GM12875 (cell line): ENCODE measurements around the gene RELT.

ENCODE experiments used
- H3K4me3 ChIP-seq: one replicate; pipeline ENCODE4 v1.5.1; 2011; ENCODE audit warnings: low read depth, low read length, control low read depth
- TF ChIP-seq, protein P1 (sequence below): IDR thresholded peaks from 2 replicates; pipeline ENCODE4 v1.5.1; 2011; ENCODE audit warnings: low read depth, mild to moderate bottlenecking, control low read depth, inconsistent platforms, low read length, moderate library complexity, borderline replicate concordance; ENCODE audit not compliant: insufficient read depth

The RELT gene

GRCh38 chr11:73415854-73416615 lies 39.8 kb downstream of the RELT start:
- TF ChIP-seq, protein P1, sequence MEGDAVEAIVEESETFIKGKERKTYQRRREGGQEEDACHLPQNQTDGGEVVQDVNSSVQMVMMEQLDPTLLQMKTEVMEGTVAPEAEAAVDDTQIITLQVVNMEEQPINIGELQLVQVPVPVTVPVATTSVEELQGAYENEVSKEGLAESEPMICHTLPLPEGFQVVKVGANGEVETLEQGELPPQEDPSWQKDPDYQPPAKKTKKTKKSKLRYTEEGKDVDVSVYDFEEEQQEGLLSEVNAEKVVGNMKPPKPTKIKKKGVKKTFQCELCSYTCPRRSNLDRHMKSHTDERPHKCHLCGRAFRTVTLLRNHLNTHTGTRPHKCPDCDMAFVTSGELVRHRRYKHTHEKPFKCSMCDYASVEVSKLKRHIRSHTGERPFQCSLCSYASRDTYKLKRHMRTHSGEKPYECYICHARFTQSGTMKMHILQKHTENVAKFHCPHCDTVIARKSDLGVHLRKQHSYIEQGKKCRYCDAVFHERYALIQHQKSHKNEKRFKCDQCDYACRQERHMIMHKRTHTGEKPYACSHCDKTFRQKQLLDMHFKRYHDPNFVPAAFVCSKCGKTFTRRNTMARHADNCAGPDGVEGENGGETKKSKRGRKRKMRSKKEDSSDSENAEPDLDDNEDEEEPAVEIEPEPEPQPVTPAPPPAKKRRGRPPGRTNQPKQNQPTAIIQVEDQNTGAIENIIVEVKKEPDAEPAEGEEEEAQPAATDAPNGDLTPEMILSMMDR: no peak
- no peak overlapping the region for H3K4me3 ChIP-seq

DNA sequence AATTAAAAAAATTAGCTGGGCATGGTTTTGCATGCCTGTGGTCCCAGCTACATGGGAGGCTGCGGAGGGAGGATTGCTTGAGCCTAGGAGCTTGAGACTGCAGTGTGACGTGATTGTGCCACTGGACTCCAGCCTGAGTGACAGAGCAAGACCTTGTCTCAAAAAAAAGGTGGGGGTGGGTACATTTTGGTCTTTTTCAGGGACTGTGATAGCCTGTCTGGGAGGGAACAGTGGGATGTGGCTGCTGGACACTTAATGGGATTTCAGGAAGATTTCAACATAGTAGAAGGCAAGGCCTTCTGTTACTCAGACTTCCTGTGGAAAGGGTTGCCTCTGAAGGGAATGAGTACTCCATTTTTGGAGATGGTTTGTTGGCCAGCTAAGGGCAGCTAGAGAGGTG lies 40.6 kb downstream of the RELT start:
- TF ChIP-seq, protein P1: no peak
- no peak overlapping the region for H3K4me3 ChIP-seq

GRCh38 chr11:73420136-73420535 lies 43.9 kb downstream of the RELT start:
- H3K4me3 ChIP-seq: no peak overlapping the region
- TF ChIP-seq, protein P1: no peak

DNA sequence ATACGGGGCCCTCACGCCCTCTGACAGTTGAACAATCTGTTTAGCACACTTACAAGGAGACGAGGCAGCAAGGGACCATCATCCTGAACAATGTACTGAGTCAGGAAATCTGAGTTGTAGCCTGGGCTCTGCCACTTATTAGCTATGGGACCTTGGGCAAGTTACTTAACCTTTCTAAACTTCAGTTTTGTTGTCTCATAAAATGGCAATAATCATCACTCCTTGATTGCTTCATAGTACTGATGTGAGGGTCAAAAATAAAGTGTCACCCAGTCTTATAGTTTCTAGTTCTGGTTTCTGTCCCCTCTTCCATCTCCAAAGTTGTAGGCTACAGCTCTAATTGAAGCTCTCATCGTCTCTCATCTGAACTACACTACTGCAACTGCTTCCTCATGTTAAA lies 46.7 kb downstream of the RELT start:
- TF ChIP-seq, protein P1: no peak
- no peak overlapping the region for H3K4me3 ChIP-seq

GRCh38 chr11:73423506-73423905 lies 47.3 kb downstream of the RELT start:
- TF ChIP-seq, protein P1: no peak
- no peak overlapping the region for H3K4me3 ChIP-seq

- no peak overlapping the region for H3K4me3 ChIP-seq
- TF ChIP-seq, protein P1: no peak
Observed at GRCh38 chr11:73425108-73425507, 48.9 kb downstream of the RELT start.

DNA sequence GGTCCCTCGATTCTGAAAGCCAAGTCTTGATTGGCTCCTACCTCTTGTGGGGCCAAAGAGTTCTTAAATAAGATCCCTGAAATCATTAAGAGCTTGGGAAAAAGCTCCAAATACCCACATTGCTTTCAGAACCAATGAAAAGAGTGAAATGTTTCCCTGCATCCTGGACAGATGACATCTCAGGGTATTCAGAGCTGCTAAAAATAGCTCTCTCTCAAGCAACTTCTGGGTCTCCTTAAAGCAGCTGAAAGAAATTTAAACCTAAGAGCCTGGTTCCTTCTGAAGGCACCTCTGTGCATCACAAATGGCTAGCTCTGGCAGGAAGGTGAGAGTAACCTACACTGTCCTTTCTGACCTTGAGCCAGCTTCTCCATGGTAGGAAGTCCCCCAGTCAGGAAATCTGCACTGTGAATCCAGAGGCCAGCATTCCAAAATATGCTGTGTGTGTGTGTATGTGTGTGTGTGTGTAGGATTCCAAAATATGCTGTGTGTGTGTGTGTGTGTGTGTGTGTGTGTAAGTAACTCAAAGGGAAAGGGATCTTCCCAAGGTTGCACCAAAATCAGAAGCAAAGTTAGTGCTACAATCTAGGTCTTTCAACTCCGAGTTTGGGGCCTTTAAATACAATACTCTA lies 50.1 kb downstream of the RELT start:
- H3K4me3 ChIP-seq: no peak overlapping the region
- TF ChIP-seq, protein P1: no peak
